ENCODE results near the gene MOV10. TPM values are rescaled to one million over a fixed set of nuclear protein-coding genes. Genes with fewer than 3 reads are reported as not detected.
"Not testable (repeated sequence)": the region's sequence is repeated elsewhere in the genome, so short reads cannot be mapped to it uniquely, and the experiment has no call there.

Gene MOV10
- total and polyA plus RNA-seq, 7 donors = 4.8 to 10.6 (median 6.4) TPM

- intact Hi-C loops (cut with DNase I) = no loop called here
- no peak overlapping the region for H3K27ac ChIP-seq
- no peak for TF ChIP-seq CTCF (IDR thresholded peaks at IDR 0.05)
- no peak for ATAC-seq
- DNase-seq = no peak
- no peaks in the 10 kb centered on the region for H3K9me3 ChIP-seq
- H3K27me3 ChIP-seq (ENCODE audit: insufficient read depth in 3 of 3, low read length in 2 of 3) = no peaks in the 10 kb centered on the region
- no peak overlapping the region for H3K4me3 ChIP-seq
- peaks cover 3% of the 10 kb centered on the region for H3K4me1 ChIP-seq
- H3K36me3 ChIP-seq (ENCODE audit: insufficient read depth in 1 of 2, low read depth in 1 of 2) = no peaks in the 10 kb centered on the region
- 65 to 83% (median 65%) methylated on average over 3 of the region's 3 CpGs for WGBS, 3 donors
Measured at GRCh38 chr1:112720800-112721199, 46.3 kb downstream of the MOV10 start.

- DNase-seq; H3K4me3 ChIP-seq; ATAC-seq; H3K36me3 ChIP-seq (ENCODE audit: insufficient read depth in 1 of 2, low read depth in 1 of 2); H3K4me1 ChIP-seq; H3K27ac ChIP-seq; H3K27me3 ChIP-seq (ENCODE audit: insufficient read depth in 3 of 3, low read length in 2 of 3); H3K9me3 ChIP-seq; intact Hi-C loops (cut with DNase I): not testable (repeated sequence)
- WGBS, 3 donors = 95 to 100% (median 98%) methylated on average over 2 of the region's 2 CpGs
Measured at GRCh38 chr1:112721294-112721693, 46.8 kb downstream of the MOV10 start.

- Histone ChIP-seq H3K27ac (no peak overlapping the region), H3K36me3 (ENCODE audit: insufficient read depth in 1 of 2, low read depth in 1 of 2) (no peaks in the 10 kb centered on the region), H3K27me3 (ENCODE audit: insufficient read depth in 3 of 3, low read length in 2 of 3) (no peaks in the 10 kb centered on the region), H3K4me1 (no peaks in the 10 kb centered on the region), H3K4me3 (no peak overlapping the region), H3K9me3 (no peaks in the 10 kb centered on the region)
- intact Hi-C loops (cut with DNase I) = no loop called here
- WGBS, 3 donors = 55 to 56% (median 56%) methylated on average over 10 of the region's 10 CpGs
- TF ChIP-seq CTCF (IDR thresholded peaks at IDR 0.05) = no peak
- no peak for ATAC-seq
- DNase-seq = no peak
Measured at GRCh38 chr1:112721966-112722524, 47.6 kb downstream of the MOV10 start.

- H3K36me3 ChIP-seq (ENCODE audit: insufficient read depth in 1 of 2, low read depth in 1 of 2) = no peaks in the 10 kb centered on the region
- ATAC-seq (no peak), DNase-seq (no peak)
- H3K27me3 ChIP-seq (ENCODE audit: insufficient read depth in 3 of 3, low read length in 2 of 3) = no peaks in the 10 kb centered on the region
- no peaks in the 10 kb centered on the region for H3K9me3 ChIP-seq
- 18 to 29% (median 25%) methylated on average over 32 to 35 of the region's 35 CpGs for WGBS, 3 donors
- peak overlapping the region; percentile 35 for H3K4me3 ChIP-seq
- no peaks in the 10 kb centered on the region for H3K4me1 ChIP-seq
- intact Hi-C loops (cut with DNase I) = no loop called here
- no peak overlapping the region for H3K27ac ChIP-seq
- TF ChIP-seq CTCF (IDR thresholded peaks at IDR 0.05) = no peak
Measured at GRCh38 chr1:112722601-112723510, 48.4 kb downstream of the MOV10 start.

- ATAC-seq (no peak), DNase-seq (no peak)
- Histone ChIP-seq H3K27ac (no peak overlapping the region), H3K9me3 (no peaks in the 10 kb centered on the region), H3K4me1 (no peaks in the 10 kb centered on the region), H3K27me3 (ENCODE audit: insufficient read depth in 3 of 3, low read length in 2 of 3) (no peaks in the 10 kb centered on the region), H3K36me3 (ENCODE audit: insufficient read depth in 1 of 2, low read depth in 1 of 2) (no peaks in the 10 kb centered on the region), H3K4me3 (no peak overlapping the region)
- intact Hi-C loops (cut with DNase I) = no loop called here
- WGBS, 3 donors = 76 to 79% (median 77%) methylated on average over 8 of the region's 8 CpGs
- no peak for TF ChIP-seq CTCF (IDR thresholded peaks at IDR 0.05)
Measured at GRCh38 chr1:112723511-112723839, 49.0 kb downstream of the MOV10 start.

GRCh38 chr1:112724240-112724639, 49.8 kb downstream of the MOV10 start:
- intact Hi-C loops (cut with DNase I); DNase-seq; ATAC-seq; H3K27me3 ChIP-seq (ENCODE audit: insufficient read depth in 3 of 3, low read length in 2 of 3); H3K27ac ChIP-seq; H3K4me1 ChIP-seq; H3K4me3 ChIP-seq; H3K9me3 ChIP-seq; H3K36me3 ChIP-seq (ENCODE audit: insufficient read depth in 1 of 2, low read depth in 1 of 2): not testable (repeated sequence)
- WGBS, 3 donors = 91 to 95% (median 94%) methylated on average over 2 of the region's 4 CpGs

Data from psoas muscle (tissue), 8 donors.